MCF 10A (cell line): ENCODE results near the gene TEKT3. TPM values are rescaled to one million over a fixed set of nuclear protein-coding genes. Genes with fewer than 3 reads are reported as not detected.

ENCODE experiments used
- BruUV-seq: library from RNA; stranded (reverse); fragments of 400-500 nt; replicated peaks from 2 replicates; lab custom pipeline; 2021; lab: Mats Ljungman, UMichigan
- CTCF ChIA-PET: fragments of 300-600 bp; sonication (Branson Sonifier 250); formaldehyde crosslinking; extraction: SDS; loops from one replicate; lab custom pipeline; 2021; ENCODE audit warnings: antibody characterized with exemption, inconsistent platforms; lab: Yijun Ruan, JAX
- POLR2A ChIA-PET: fragments of 300-600, 350-650 bp; sonication (Branson Sonifier 250); formaldehyde crosslinking; extraction: SDS; loops from one replicate; lab custom pipeline; 2020; ENCODE audit warnings: antibody characterized with exemption, inconsistent platforms; lab: Yijun Ruan, JAX
- DNase-seq: peaks from one replicate; pipeline ENCODE4 v3.0.0-alpha.2; 2018; ENCODE audit not compliant: unreplicated experiment
- H3K27ac Mint-ChIP-seq: one replicate; pipeline ENCODE4 v1.8.0; 2022; ENCODE audit warnings: mild to moderate bottlenecking, low read depth, mixed read lengths; ENCODE audit not compliant: unreplicated experiment
- H3K27me3 Mint-ChIP-seq: one replicate; pipeline ENCODE4 v1.8.0; 2022; ENCODE audit warnings: mixed read lengths; ENCODE audit not compliant: insufficient read depth, unreplicated experiment
- H3K36me3 Mint-ChIP-seq: one replicate; pipeline ENCODE4 v1.8.0; 2022; ENCODE audit warnings: mild to moderate bottlenecking, moderate library complexity, mixed read lengths; ENCODE audit not compliant: insufficient read depth, unreplicated experiment
- H3K4me1 Mint-ChIP-seq: one replicate; pipeline ENCODE4 v1.8.0; 2022; ENCODE audit warnings: mixed read lengths; ENCODE audit not compliant: insufficient read depth, unreplicated experiment
- H3K4me3 Mint-ChIP-seq: one replicate; pipeline ENCODE4 v1.8.0; 2022; ENCODE audit warnings: mild to moderate bottlenecking, moderate library complexity, mixed read lengths; ENCODE audit not compliant: unreplicated experiment
- H3K9me3 Mint-ChIP-seq: one replicate; pipeline ENCODE4 v1.8.0; 2022; ENCODE audit warnings: mixed read lengths; ENCODE audit not compliant: unreplicated experiment
- CTCF ChIP-seq: fragments of 200-600 bp; IDR thresholded peaks from one replicate; pipeline ENCODE4 v1.8.0; 2022; ENCODE audit warnings: antibody characterized with exemption, mild to moderate bottlenecking; ENCODE audit not compliant: unreplicated experiment
- intact Hi-C: fragments of 100-400 bp; cut with micrococcal nuclease; formaldehyde crosslinking; loops from 2 replicates; pipeline ENCODE4 v1.14.1; 2022
- total RNA-seq: library from RNA; stranded (reverse); gene quantifications from 2 replicates; pipeline ENCODE4 v1.2.3, GENCODE V29; 2022

The TEKT3 gene
- total RNA-seq, 1 experiment from 2014 or later, result not detected

GRCh38 chr17:15290605-15291004 is 50.8 kb downstream of the TEKT3 start:
- no TSS peak for BruUV-seq
- Mint-ChIP-seq H3K9me3 (peaks cover 8% of the 10 kb centered on the region), H3K27me3 (peaks cover 13% of the 10 kb centered on the region), H3K4me3 (no peak overlapping the region), H3K27ac (no peak overlapping the region), H3K36me3 (no peaks in the 10 kb centered on the region), H3K4me1 (peaks cover 18% of the 10 kb centered on the region)
- CTCF ChIA-PET, result no interaction called here
- no peak for DNase-seq
- no peak for TF ChIP-seq CTCF
- intact Hi-C loops, result no loop called here
- POLR2A ChIA-PET, result no interaction called here

GRCh38 chr17:15289285-15290183 is 51.9 kb downstream of the TEKT3 start:
- BruUV-seq, result no TSS peak
- peaks cover 18% of the 10 kb centered on the region for H3K27me3 Mint-ChIP-seq
- no peaks in the 10 kb centered on the region for H3K36me3 Mint-ChIP-seq
- intact Hi-C loops, result no loop called here
- DNase-seq, result peak; percentile 92
- H3K4me1 Mint-ChIP-seq, result peaks cover 18% of the 10 kb centered on the region
- no peak overlapping the region for H3K4me3 Mint-ChIP-seq
- ChIA-PET POLR2A (no interaction called here), CTCF (interaction anchor here (0.6 kb wide), 1 partner anchor 214 kb away, joined by 3 read pairs; no protein-coding TSS in a partner anchor)
- H3K9me3 Mint-ChIP-seq, result peaks cover 8% of the 10 kb centered on the region
- no peak for TF ChIP-seq CTCF
- no peak overlapping the region for H3K27ac Mint-ChIP-seq

- CTCF ChIA-PET, result interaction anchor here (0.6 kb wide), 1 partner anchor 214 kb away, joined by 3 read pairs; no protein-coding TSS in a partner anchor
- POLR2A ChIA-PET, result no interaction called here
- no peaks in the 10 kb centered on the region for H3K36me3 Mint-ChIP-seq
Measured at GRCh38 chr17:15288859-15289258, 52.5 kb downstream of the TEKT3 start.

More at GRCh38 chr17:15288859-15289258, 52.5 kb downstream of the TEKT3 start:
- no peak for TF ChIP-seq CTCF
- Mint-ChIP-seq H3K4me3 (no peak overlapping the region), H3K27me3 (peaks cover 25% of the 10 kb centered on the region), H3K9me3 (peaks cover 8% of the 10 kb centered on the region), H3K4me1 (peaks cover 18% of the 10 kb centered on the region), H3K27ac (no peak overlapping the region)
- no peak for DNase-seq
- intact Hi-C loops, result no loop called here
- no TSS peak for BruUV-seq
